ENCODE measurements around the gene RNF19B.
"Not testable (repeated sequence)": the region's sequence is repeated elsewhere in the genome, so short reads cannot be mapped to it uniquely, and the experiment has no call there.

RNF19B gene, protein sequence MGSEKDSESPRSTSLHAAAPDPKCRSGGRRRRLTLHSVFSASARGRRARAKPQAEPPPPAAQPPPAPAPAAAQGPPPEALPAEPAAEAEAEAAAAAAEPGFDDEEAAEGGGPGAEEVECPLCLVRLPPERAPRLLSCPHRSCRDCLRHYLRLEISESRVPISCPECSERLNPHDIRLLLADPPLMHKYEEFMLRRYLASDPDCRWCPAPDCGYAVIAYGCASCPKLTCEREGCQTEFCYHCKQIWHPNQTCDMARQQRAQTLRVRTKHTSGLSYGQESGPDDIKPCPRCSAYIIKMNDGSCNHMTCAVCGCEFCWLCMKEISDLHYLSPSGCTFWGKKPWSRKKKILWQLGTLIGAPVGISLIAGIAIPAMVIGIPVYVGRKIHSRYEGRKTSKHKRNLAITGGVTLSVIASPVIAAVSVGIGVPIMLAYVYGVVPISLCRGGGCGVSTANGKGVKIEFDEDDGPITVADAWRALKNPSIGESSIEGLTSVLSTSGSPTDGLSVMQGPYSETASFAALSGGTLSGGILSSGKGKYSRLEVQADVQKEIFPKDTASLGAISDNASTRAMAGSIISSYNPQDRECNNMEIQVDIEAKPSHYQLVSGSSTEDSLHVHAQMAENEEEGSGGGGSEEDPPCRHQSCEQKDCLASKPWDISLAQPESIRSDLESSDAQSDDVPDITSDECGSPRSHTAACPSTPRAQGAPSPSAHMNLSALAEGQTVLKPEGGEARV

DNA sequence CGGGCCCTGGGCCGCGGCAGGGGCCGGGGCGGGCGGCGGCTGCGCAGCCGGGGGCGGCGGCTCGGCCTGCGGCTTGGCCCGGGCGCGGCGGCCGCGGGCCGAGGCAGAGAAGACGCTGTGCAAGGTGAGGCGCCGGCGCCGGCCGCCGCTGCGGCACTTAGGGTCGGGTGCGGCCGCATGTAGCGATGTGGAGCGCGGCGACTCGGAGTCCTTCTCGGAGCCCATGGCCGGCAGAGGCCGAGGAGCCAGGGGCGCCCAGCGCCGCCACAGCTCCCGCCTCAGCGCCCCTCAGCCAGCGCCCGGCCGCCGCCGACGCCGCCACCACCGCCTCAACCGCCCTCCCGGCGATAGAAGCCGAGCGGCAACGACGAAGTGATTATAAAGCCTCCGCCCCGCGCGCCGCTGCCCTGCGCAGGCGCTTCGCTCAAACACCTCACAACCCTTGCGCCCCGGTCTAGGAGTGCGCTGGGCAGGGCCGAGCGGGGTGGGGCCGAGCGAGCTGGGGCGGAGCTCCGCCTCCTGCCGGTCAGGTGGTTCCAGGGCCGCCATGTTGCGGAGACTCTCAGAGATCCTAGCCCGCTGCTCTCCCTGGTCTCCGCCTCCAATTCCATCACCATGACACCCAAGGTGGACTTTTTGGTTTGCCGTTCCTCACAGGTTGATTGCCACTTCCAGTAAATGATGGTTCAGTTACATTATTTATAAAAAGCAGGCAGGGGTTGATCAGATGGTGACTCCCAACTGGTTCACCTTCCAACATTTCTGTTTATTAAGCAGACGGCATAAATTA is at the start of gene RNF19B:
TSS of gene RNF19B (minus strand) at position 349 of the 790 bp plus-strand sequence. CDS start at position 225, 124 bp downstream.
- peak; percentile 90 for DNase-seq (ENCODE audit: low read depth)

DNA sequence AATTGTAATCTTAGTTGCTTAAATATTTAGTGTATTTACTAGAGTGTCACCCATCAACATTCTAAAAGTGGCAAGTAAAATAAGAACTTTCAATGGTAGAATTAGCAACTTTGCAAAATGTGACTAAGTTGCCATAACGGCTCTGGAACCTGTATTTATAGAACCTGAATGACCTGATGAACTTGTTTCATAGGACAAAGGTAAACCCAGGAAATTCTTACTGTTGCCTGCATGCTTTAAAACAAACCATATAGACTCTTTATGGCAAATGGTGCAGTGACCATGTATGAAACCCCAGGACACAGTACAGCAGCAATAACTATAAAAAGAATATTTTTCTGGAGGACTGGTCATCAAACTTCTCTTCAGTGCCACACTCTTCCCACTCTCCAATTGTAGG is 49.2 kb upstream of the RNF19B start:
- no peak for DNase-seq (ENCODE audit: low read depth)

DNA sequence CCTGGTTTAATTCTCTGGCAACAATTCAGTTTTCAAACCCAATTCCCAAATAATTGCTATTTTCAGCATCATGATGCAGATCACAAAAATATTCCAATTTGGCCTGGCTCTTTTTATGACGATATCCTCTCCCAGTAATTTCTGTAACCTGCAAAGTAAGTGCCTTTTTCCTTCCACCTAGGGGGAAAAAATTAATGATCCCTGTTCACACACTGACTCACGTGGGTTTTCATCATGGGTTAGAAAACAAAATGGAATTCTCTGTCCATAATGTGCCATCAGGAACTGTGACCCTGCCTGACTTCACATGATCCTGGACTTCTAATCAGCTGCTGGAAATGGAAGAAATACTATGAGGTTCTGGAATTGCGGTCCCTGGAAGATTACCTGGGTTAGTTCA is 47.6 kb upstream of the RNF19B start:
- DNase-seq (ENCODE audit: low read depth), result no peak

DNA sequence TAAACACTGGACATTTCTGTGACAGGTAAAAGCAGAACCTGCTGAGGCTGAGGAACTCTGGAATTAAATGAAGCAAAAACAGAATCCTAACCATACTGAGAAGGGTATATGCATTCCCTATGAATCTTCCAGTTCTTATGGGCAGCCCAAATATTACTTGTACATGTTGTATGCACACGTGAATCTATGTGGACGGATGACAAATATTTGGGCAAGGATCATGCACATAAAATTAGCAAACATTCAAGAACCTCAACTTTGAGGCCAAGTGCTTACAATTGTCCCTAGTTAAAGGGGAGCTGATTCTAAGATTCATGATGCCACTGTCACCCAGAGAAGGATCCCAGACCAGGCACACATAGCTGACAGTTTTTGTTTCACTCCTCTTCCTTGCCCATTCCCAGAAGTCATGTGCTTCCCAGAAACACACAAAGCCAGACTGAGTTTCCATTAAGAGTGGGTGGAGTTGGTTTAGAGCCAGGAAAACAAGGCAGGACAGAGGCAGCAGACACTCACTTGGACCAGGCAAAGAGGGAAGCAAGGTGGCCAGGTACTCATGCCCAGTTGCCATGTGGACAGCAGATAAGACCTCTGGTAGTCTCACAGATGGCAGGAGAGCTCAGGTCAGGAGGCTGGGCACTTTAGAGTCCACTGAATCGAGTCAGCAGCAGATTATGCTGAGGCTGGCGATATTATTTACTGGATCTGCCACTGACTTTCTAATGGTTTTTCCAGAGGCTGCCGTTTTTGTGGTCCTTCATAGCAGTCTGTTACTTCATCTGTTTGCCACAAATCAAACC is 46.5 kb upstream of the RNF19B start:
- no peak for DNase-seq (ENCODE audit: low read depth)

DNA sequence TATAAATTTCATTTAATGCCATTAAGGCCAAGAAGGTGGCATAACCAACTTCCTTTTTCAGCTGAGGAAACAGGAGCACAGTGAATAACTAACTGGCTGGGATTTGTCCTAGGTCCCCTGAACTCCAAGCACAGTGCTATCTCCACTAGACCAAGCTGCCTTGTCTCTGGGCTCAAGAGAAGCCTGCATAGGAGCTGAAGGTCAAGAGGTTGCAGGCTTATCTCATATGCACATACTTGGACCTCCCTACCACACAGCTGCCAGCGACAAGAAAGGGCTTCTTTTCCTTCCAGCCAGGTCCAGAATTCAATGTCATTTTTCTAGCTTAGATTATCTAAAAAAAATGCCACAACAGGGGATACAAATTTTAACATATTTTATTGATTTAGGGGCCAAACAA is 45.0 kb upstream of the RNF19B start:
- DNase-seq (ENCODE audit: low read depth), result no peak

DNA sequence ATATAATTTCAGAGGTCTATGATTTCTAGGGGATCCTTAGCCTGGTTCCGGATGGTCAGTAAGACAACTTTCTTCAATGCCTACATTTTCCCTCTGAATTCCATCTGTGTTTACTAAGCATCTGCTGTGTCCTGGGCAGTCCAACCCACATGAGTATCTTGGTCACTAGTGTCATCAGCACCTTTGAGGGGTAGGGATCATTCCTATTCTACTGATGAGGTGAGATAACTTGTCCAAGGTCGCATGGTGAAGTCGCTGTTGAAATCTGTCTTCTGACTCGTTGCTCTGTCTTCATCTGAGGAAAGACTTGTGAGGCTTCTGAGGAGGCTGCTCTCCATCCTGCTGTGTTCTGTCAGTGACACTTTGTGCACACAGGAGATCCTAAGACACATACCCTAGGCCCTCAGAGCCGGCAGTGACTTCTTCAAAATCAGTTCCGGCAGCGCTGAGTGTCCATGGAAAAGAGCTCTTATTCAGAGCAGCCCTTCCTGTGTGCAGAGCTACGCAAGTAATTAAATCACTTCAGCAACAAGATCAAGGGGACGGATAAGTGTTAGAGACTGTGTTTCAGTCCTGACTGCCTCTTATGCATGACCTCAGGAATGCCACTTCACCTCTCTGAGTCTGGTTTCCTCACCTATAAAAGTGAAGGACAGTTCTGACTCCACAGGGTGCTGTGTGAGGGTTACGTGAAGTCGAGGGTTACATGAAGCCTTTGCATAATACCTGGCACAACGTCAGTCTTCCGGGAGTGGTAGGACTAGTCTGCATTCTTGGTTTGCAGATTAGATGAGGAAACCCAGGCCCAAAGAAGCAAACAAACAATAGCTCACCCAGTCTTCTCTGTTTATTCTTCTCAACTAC is 43.7 kb upstream of the RNF19B start:
- DNase-seq (ENCODE audit: low read depth), result no peak

DNA sequence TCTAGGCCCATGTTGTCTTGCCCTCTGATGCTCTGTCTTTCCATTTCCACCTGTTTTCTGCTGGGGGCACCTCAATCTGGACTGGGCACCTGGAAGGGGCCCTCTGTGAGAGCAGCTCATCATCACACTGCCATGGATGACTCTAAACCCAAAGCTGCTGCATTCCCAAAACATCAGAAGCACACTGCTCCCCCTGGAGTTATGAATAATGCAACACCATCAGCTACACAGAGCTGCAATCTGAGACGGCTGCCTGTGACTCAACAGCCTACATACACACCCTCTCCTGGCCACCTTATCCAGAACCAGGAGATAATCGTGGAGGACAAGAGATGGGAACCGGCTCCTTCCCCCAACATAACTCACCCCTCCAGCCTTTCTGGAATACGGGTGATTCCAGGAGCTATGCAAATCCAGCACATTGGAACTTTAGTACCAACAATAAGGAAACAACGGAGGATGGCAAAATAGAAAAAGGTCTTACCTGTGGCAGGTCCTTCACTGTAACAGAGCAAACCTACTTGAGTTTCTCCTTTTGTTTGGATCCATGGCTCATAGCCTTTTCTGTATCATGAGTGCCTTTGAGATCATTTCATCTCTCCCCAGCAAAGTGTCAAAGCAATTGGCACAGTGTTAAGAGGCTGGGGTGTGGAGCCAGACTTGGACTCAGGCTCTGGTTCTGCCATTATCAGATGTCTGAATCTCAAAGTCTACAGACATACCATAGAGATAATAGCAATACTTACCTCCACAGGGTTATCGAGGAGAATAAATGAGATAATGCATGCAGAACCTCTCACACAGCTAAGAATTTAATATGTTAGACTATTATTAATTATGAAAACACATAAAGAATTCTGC is 42.8 kb upstream of the RNF19B start:
- DNase-seq (ENCODE audit: low read depth), result no peak

DNA sequence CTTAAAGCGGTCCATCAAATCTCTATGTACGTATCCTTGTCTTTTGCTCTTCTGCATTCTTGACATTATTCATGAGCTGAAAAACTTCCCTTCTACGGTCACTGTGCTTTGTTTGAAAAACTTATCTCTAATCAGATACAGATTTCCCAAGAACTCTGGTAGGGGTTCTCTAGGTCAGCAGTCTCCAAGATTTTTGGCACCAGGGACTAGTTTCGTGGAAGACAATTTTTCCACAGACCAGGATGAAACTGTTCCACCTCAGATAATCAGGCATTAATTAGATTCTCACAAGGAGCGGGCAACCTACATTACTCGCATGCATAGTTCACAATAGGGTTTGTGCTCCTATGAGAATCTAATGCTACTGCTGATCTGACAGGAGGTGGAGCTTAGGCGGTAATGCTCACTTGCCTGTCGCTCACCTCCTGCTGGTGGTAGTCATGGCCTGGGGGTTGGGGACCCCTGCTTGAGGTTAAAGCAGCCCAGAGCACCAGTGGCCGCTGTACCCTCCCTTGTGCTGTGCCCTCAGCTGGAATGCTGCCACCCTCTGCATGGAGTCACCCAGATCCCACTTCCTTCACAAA is 41.3 kb upstream of the RNF19B start:
- DNase-seq (ENCODE audit: low read depth), result no peak

DNA sequence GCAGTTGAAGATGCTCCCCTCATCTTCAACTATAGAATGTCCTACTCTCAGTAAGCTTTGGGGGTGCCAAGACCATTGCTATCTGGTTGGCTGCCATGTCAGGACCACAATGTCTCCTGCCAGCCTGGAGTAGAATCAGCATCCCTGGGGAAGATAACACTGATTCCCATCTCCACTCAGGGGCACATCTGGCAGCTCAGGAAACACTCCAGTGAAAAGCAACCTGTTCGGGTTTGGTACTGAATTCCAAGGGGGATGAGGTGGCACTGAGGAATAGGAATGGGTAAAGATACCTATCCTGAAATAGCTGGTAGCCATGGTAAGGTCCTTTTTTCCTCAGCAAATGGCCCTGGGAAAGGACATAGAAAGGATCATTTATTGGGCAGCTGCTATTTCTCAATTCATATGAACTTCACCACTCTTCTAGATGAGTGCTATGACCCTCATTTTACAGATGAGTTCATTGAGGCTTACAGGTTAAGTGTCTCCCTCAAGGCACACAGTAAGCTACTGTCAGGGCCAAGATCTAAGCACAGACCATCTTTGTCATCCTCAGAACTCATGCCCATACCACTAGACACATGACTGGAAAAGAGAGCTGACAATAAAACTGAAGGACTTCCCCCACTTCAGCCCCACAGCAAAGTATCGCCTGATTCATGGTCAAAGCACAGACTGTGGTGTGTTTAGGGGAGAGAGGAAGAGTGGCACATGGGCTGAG is 40.7 kb upstream of the RNF19B start:
- DNase-seq (ENCODE audit: low read depth), result no peak

DNA sequence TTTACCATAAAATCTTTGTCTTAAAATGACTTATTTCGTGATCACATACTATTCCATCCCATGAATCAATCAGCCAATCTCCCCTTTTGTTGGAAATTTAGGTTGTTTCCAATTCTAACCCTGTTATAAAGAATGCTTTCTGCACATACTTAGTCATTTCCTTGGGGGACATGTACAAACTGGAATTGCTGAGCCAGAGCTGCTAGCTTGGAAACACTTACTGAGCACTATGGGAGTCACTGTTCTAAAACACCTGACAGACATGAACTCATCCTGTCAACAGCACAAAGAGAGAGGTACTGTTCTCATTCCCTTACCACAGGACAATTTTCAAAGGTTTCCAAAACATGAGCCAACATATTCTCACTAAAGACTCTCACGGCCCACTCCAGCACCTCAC is 40.0 kb upstream of the RNF19B start:
- DNase-seq (ENCODE audit: low read depth), result no peak

DNA sequence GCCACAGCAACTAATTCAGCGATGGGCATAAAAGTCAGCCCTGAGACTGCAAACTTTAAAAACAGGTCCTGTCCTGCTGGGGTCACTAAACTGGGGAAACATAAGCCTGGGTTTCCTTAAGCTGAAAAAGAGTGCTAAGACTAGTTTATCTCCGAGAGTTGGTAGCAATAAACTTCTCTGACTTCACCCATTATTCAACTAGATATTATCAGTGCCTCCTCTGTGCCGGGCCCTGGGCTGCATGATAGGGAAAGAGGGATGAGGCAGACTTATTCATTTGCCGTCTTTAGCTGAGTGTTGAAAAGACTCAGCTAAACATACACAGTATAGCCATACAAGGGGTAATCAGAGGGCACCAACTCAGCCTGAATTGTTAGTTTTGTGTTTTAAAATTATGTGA is 39.0 kb upstream of the RNF19B start:
- DNase-seq (ENCODE audit: low read depth), result no peak

DNA sequence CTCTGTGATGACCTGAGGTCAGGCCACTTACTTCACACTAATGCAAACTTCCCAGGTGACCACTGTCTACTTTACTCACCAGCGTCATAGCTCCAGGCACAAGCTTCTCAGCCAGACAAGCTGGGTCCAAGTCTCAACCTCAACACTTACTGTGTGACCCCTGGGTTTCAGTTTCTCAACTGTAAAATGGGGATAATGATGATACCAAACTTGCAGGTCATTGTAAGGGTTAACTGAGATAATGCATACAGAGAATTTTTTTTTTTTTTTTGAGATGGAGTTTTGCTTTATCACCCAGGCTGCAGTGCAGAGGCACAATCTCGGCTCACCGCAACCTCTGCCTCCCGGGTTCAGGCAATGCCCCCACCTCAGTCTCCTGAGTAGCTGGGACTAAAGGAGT is 37.4 kb upstream of the RNF19B start:
- no peak for DNase-seq (ENCODE audit: low read depth)

DNA sequence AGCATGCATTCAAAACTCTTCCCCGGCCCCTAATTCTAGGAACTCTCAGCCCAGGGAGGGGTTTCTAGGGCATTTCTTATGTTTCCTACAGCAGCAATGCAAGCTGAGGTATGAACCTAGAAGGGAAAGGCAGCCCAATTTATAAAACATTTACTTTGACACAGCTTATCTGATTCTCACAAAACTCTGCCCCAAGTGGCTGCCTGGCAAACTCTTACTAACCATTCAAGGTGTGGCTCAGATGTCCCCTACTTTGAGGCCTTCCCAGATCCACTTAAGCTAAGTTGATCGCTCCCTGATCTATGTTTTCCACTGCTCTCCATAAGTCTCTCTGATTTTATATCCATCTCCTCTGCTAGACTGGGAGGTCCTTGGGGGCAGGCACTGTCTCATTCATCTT is 36.7 kb upstream of the RNF19B start:
- DNase-seq (ENCODE audit: low read depth), result no peak

DNA sequence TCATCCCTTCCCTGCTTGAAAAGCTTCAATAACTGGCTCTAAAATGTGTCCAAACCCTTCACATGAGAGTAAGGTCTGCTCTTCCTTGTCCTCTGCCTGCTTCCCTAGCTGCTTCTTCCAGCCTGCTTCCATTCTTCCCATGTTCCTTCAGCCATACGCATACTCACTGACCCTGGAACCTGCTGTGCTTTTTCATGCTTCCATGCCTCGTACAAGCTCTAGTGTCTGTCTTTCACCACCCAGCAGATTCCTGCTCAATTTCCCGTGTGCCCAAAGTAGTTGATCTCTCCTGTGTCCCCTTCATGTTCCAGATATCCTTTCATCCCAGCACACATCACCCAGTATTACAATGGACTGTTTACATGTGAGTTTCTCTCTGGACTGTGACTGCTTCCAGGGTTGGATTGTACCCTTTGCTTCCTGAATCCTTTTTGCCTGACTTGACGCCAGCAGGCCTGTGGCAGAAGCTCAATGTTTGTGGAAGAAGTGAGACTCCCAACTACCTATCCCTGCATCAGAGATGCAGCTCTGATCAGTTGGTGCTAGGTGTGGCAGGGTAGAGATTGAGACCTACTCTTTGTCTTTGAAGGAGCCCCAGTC is 35.9 kb upstream of the RNF19B start:
- no peak for DNase-seq (ENCODE audit: low read depth)

DNA sequence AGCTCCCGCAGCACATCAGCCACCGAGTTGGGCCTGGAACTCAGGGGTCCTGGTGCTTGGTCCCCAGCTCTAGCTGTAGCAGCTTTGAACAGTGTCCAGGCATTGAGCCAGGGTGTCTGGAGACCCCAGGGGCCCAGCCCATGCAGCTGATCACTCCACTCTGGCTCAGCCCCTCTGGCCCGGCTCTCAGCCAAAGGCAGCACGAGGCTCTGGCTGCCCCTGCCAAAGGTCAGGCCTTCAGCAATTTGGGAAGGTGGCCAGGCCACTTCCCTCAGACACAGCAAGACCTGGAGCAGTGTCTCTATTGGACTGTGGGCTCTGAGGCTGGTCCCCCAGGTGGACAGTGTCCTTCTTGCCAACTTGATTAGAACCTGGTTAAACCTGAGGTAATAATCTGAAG is 34.4 kb upstream of the RNF19B start:
- no peak for DNase-seq (ENCODE audit: low read depth)

DNA sequence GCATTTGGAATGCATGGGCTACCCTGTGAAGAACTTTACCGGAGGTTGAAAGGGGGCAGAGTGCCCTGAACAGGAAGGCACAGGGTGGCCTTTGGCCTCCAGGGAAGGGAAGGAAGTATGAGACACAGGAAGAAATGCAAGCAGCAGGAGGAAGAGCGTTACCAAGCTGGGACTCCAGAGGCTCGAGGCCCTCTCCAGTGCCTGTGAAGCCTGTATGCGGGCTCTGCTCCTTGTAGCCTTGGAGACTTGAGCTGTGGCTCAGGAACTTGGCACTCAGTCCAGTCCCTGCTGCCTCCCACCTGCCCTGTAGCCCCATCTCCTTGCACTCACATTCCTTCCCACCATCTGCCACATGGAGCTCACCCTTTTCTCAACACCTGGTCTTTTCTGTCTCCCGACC is 33.5 kb upstream of the RNF19B start:
- DNase-seq (ENCODE audit: low read depth), result no peak

DNA sequence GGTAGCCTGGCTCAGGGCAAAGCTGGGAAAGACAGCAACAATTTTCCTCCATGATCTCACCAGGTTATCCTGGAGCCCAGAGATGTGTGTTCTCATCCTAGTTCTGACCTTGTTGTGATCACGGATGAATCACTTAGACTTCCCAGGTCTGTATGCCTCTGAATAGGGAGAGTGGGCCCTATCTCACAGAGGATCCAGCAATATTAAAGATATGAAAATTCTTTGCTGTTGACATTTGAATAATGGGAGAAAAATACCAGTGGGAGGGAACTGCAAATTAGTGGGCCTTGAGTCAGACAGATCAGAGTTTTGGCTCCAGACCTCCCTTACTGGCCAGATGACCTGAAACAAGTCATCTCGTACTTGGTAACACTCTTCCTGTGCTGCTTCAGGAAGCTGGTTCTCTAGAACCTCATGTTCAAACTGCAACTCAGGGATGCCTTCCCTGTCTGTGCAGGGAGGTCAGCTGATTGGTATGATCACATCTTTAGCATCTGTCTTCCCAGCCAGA is 32.8 kb upstream of the RNF19B start:
- no peak for DNase-seq (ENCODE audit: low read depth)

DNA sequence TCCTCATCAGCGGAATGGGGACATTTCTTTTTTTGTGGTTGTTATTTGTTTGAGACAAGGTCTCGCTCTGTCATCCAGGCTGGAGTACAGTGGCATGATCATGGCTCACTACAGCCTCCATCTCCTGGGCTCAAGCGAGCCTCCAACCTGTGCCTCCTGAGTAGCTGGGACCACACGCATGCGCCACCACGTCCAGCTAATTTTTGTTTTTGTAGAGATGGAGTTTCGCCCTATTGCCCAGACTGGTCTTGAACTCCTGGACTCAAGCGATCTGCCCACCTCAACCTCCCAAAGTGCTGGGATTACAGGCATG is 28.7 kb upstream of the RNF19B start:
- DNase-seq (ENCODE audit: low read depth), result not testable (repeated sequence)

All from T-helper 22 cell (primary cell).